K562 (cell line): ENCODE data around the gene SMAD3. TPM values are rescaled to one million over a fixed set of nuclear protein-coding genes. Genes with fewer than 3 reads are reported as not detected.

Source experiments
- AFF4 ChIP-seq: sonication (generic); formaldehyde crosslinking; IDR thresholded peaks from 2 replicates; pipeline ENCODE4 v1.8.0; 2023; ENCODE audit warnings: mild to moderate bottlenecking, missing genetic modification reagents
- ARID3A ChIP-seq: IDR thresholded peaks from 2 replicates; pipeline ENCODE4 v1.6.1; 2012; ENCODE audit warnings: low read depth, low read length, improper control_type of control experiment, borderline replicate concordance
- CBX8 ChIP-seq: fragments of 200-600 bp; sonication (generic); IDR thresholded peaks from 2 replicates; pipeline ENCODE4 v1.6.1; 2012; ENCODE audit warnings: borderline replicate concordance, mixed run types, low read depth, mild to moderate bottlenecking, moderate library complexity, mixed read lengths, low read length, control low read depth, inconsistent platforms; ENCODE audit not compliant: poor library complexity, severe bottlenecking; ENCODE audit errors: extremely low read depth
- ELF2 ChIP-seq: fragments of 250-450 bp; sonication (Bioruptor Pico); IDR thresholded peaks from 2 replicates; pipeline ENCODE4 v1.5.0; 2021; ENCODE audit warnings: mild to moderate bottlenecking
- KLF16 ChIP-seq: IDR thresholded peaks from 2 replicates; pipeline ENCODE4 v1.6.1; 2016; ENCODE audit warnings: antibody characterized with exemption
- MYBL2 ChIP-seq, 2 experiments: fragments of 450-650 bp in 1 of 2; sonication (generic) in 1 of 2; formaldehyde crosslinking in 1 of 2; IDR thresholded peaks; 2 replicates each; pipeline versions ENCODE4 v1.6.1 to v1.8.1; 2017 to 2022; ENCODE audit warnings: borderline replicate concordance in 1 of 2, inconsistent platforms in 1 of 2, low read depth in 1 of 2, mild to moderate bottlenecking in 1 of 2, missing genetic modification reagents in 1 of 2, moderate library complexity in 1 of 2
- RFX5 ChIP-seq: IDR thresholded peaks from 2 replicates; pipeline ENCODE4 v1.6.1; 2011; ENCODE audit warnings: low read depth, mild to moderate bottlenecking, improper control_type of control experiment, low read length
- RHOXF2B ChIP-seq: fragments of 250-450 bp; sonication (Bioruptor Pico); conservative IDR thresholded peaks from 2 replicates; pipeline ENCODE4 v1.5.1; 2021
- SMAD4 ChIP-seq: fragments of 250-450 bp; sonication (Bioruptor Pico); conservative IDR thresholded peaks from 2 replicates; pipeline ENCODE4 v1.8.0; 2021; ENCODE audit warnings: inconsistent platforms, mild to moderate bottlenecking, moderate library complexity
- TCF15 ChIP-seq: fragments of 250-450 bp; sonication (Bioruptor Pico); IDR thresholded peaks from 2 replicates; pipeline ENCODE4 v1.8.0; 2022; ENCODE audit warnings: moderate library complexity, mild to moderate bottlenecking, inconsistent platforms
- TSC22D4 ChIP-seq: fragments of 450-650 bp; IDR thresholded peaks from 2 replicates; pipeline ENCODE4 v1.6.1; 2016; ENCODE audit warnings: missing genetic modification characterization, missing biosample characterization, control low read depth
- polyA plus RNA-seq, 8 experiments: library from polyadenylated mRNA; depleted of rRNA in 4 of 8; stranded (reverse) in 5 of 8; unstranded in 3 of 8; fragments of >200 nt; fragmentation: Nextera tagmentation in 2 of 8; fragmentation: Illumina TruSeq in 1 of 8; extraction: Ambion mirVana in 2 of 8; extraction: Trizol in 1 of 8; gene quantifications; 2 replicates each; pipeline versions ENCODE4 v1.2.1 to v1.2.3, GENCODE V29; 2011 to 2014; ENCODE audit warnings: inconsistent platforms in 1 of 8, missing spikeins in 1 of 8
- total RNA-seq, 7 experiments: library from RNA; depleted of rRNA in 6 of 7; stranded (reverse); fragments of >200 nt in 6 of 7; fragmentation: Illumina TruSeq in 2 of 7; extraction: Trizol in 2 of 7; gene quantifications; 2 replicates each; pipeline versions ENCODE4 v1.2.1 to v1.2.3, GENCODE V29; 2011 to 2021; ENCODE audit warnings: low replicate concordance in 1 of 7
- TF ChIP-seq, protein P1 (sequence below): fragments of 450-650 bp; IDR thresholded peaks from 2 replicates; pipeline ENCODE4 v1.6.1; 2016; ENCODE audit warnings: low read depth

The SMAD3 gene
- total and polyA plus RNA-seq, 9 of the 15 experiments (the other 6 are each of a cell fraction or from before 2014, with no cell fraction given), result 4.3 to 39.2 (median 11.1) TPM

- TF ChIP-seq, protein P1, sequence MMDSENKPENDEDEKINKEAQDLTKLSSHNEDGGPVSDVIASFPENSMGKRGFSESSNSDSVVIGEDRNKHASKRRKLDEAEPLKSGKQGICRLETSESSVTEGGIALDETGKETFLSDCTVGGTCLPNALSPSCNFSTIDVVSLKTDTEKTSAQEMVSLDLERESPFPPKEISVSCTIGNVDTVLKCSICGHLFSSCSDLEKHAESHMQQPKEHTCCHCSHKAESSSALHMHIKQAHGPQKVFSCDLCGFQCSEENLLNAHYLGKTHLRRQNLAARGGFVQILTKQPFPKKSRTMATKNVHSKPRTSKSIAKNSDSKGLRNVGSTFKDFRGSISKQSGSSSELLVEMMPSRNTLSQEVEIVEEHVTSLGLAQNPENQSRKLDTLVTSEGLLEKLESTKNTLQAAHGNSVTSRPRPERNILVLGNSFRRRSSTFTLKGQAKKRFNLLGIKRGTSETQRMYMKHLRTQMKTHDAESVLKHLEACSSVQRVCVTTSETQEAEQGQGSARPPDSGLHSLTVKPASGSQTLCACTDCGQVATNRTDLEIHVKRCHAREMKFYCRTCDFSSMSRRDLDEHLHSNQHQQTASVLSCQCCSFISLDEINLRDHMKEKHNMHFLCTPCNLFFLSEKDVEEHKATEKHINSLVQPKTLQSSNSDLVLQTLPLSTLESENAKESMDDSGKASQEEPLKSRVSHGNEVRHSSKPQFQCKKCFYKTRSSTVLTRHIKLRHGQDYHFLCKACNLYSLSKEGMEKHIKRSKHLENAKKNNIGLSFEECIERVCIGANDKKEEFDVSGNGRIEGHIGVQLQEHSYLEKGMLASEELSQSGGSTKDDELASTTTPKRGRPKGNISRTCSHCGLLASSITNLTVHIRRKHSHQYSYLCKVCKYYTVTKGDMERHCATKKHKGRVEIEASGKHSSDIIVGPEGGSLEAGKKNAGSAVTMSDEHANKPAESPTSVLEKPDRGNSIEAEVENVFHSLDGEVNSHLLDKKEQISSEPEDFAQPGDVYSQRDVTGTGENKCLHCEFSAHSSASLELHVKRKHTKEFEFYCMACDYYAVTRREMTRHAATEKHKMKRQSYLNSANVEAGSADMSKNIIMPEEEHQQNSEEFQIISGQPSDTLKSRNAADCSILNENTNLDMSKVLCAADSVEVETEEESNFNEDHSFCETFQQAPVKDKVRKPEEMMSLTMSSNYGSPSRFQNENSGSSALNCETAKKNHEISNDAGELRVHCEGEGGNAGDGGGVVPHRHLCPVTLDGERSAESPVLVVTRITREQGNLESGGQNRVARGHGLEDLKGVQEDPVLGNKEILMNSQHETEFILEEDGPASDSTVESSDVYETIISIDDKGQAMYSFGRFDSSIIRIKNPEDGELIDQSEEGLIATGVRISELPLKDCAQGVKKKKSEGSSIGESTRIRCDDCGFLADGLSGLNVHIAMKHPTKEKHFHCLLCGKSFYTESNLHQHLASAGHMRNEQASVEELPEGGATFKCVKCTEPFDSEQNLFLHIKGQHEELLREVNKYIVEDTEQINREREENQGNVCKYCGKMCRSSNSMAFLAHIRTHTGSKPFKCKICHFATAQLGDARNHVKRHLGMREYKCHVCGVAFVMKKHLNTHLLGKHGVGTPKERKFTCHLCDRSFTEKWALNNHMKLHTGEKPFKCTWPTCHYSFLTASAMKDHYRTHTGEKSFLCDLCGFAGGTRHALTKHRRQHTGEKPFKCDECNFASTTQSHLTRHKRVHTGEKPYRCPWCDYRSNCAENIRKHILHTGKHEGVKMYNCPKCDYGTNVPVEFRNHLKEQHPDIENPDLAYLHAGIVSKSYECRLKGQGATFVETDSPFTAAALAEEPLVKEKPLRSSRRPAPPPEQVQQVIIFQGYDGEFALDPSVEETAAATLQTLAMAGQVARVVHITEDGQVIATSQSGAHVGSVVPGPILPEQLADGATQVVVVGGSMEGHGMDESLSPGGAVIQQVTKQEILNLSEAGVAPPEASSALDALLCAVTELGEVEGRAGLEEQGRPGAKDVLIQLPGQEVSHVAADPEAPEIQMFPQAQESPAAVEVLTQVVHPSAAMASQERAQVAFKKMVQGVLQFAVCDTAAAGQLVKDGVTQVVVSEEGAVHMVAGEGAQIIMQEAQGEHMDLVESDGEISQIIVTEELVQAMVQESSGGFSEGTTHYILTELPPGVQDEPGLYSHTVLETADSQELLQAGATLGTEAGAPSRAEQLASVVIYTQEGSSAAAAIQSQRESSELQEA, result no peak
- TF ChIP-seq MYBL2 (IDR thresholded peaks at IDR 0.05; ENCODE audit: low read depth), result no peak
- no peak for TF ChIP-seq MYBL2 (CRISPR knock-in tag; IDR thresholded peaks at IDR 0.05; ENCODE audit: borderline replicate concordance)
- TF ChIP-seq CBX8, result no peak
- TF ChIP-seq ARID3A, result peak; percentile 48; the same call in 1 of the 2 replicates
- TF ChIP-seq RFX5, result no peak
- TF ChIP-seq ELF2 (CRISPR knock-in tag), result no peak
- peak; percentile 80 for TF ChIP-seq SMAD4 (CRISPR knock-in tag)
- TF ChIP-seq RHOXF2B, result no peak
- no peak for TF ChIP-seq TSC22D4
- no peak for TF ChIP-seq KLF16
- TF ChIP-seq AFF4 (CRISPR knock-in tag), result no peak
- no peak for TF ChIP-seq TCF15 (CRISPR knock-in tag)
These were observed 10.9 kb downstream of the SMAD3 start (continued) for GRCh38 chr15:67076147-67076843.
